ENCODE results near the gene ATG16L2. TPM values are rescaled to one million over a fixed set of nuclear protein-coding genes. Genes with fewer than 3 reads are reported as not detected.

ATG16L2 gene
- total RNA-seq, 1 experiment from 2014 or later, result 17.5 TPM

DNA sequence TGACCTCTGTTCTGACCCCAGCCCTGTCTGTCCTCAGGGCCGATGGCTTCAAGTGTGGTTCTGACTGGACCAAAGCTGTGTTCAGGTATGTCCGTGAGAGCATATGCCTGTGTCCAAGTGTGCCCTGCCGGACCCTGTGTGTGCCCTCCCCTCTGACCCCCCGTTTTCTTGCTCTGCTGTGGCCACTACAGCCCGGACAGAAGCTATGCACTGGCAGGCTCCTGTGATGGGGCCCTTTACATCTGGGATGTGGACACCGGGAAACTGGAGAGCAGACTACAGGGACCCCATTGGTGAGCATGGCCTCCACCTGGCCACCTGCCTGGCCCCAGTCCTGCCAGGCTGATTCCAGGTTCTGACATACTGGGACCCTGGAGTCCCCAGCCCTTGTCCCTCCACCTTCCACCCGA, 14.5 kb downstream of the ATG16L2 start:
- H3K27me3 ChIP-seq (ENCODE audit: insufficient read depth, low read depth), result no peaks in the 10 kb centered on the region
- no peak overlapping the region for H3K4me3 ChIP-seq
- H3K4me2 ChIP-seq, result no peak overlapping the region
- peaks cover 6% of the 10 kb centered on the region; the same call in 1 of the 2 replicates for H3F3A ChIP-seq (ENCODE audit: insufficient read depth, low read depth)
- H3K27ac ChIP-seq, result no peak overlapping the region
- DNase-seq, result no peak
- no peaks in the 10 kb centered on the region for H3K79me2 ChIP-seq (ENCODE audit: low read depth)
- no peaks in the 10 kb centered on the region for H3K9me2 ChIP-seq (ENCODE audit: insufficient read depth)
- TF ChIP-seq, protein P1, sequence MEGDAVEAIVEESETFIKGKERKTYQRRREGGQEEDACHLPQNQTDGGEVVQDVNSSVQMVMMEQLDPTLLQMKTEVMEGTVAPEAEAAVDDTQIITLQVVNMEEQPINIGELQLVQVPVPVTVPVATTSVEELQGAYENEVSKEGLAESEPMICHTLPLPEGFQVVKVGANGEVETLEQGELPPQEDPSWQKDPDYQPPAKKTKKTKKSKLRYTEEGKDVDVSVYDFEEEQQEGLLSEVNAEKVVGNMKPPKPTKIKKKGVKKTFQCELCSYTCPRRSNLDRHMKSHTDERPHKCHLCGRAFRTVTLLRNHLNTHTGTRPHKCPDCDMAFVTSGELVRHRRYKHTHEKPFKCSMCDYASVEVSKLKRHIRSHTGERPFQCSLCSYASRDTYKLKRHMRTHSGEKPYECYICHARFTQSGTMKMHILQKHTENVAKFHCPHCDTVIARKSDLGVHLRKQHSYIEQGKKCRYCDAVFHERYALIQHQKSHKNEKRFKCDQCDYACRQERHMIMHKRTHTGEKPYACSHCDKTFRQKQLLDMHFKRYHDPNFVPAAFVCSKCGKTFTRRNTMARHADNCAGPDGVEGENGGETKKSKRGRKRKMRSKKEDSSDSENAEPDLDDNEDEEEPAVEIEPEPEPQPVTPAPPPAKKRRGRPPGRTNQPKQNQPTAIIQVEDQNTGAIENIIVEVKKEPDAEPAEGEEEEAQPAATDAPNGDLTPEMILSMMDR (conservative IDR thresholded peaks at IDR 0.05), result no peak
- no peak for TF ChIP-seq EZH2 (IDR thresholded peaks at IDR 0.05; ENCODE audit: low read depth)
- BruUV-seq (replicated peaks), result no TSS peak
- POLR2A ChIA-PET (ENCODE audit: unreplicated experiment), result no interaction called here
- intact Hi-C loops (cut with micrococcal nuclease; ENCODE audit: unreplicated experiment), result no loop called here
- no peak overlapping the region for H2AFZ ChIP-seq
- no peaks in the 10 kb centered on the region for H3K9me3 ChIP-seq (ENCODE audit: insufficient read depth, low read depth)
- no peaks in the 10 kb centered on the region for H3K36me3 ChIP-seq (ENCODE audit: low read depth)
- CTCF ChIA-PET, result interaction anchor here (0.6 to 1.8 kb wide), 5 partner anchors 13 to 367 kb away, joined by 3 to 18 read pairs (median 3); no protein-coding TSS in a partner anchor
- H3K4me1 ChIP-seq (replicated peaks; ENCODE audit: insufficient read depth), result 0 out of 2 replicates have a peak, but pooled peaks cover 4% of the 10 kb centered on the region
- no peaks in the 10 kb centered on the region for H4K20me1 ChIP-seq (ENCODE audit: insufficient read depth)

DNA sequence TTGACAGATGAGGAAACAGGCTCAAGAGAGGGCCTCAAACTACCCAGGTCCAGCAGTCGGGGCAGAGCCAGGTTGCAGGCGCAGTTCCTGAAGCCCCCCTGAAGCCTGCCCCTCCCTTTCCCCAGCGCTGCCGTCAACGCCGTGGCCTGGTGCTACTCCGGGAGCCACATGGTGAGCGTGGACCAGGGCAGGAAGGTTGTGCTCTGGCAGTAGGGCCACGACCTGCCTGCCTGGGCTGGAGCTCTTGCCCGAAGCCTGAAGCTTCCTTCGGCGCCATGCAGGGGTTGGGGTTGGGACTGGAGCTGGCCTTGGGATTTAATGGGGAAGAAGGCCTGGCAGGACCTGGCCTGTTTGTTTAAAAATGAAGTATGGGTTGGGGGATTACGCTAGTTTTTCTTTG, 15.0 kb downstream of the ATG16L2 start:
- Histone ChIP-seq H4K20me1 (ENCODE audit: insufficient read depth) (no peaks in the 10 kb centered on the region), H3K4me2 (no peak overlapping the region), H3K9me2 (ENCODE audit: insufficient read depth) (no peaks in the 10 kb centered on the region), H3K27me3 (ENCODE audit: insufficient read depth, low read depth) (no peaks in the 10 kb centered on the region), H3K9me3 (ENCODE audit: insufficient read depth, low read depth) (no peaks in the 10 kb centered on the region), H3K36me3 (ENCODE audit: low read depth) (no peaks in the 10 kb centered on the region), H3K79me2 (ENCODE audit: low read depth) (no peaks in the 10 kb centered on the region), H2AFZ (no peak overlapping the region), H3K4me3 (no peak overlapping the region), H3K4me1 (replicated peaks; ENCODE audit: insufficient read depth) (0 out of 2 replicates have a peak, but pooled peaks cover 4% of the 10 kb centered on the region), H3F3A (ENCODE audit: insufficient read depth, low read depth) (peaks cover 6% of the 10 kb centered on the region; the same call in 1 of the 2 replicates), H3K27ac (no peak overlapping the region)
- CTCF ChIA-PET, result interaction anchor here (0.6 to 1.8 kb wide), 2 partner anchors 104 to 366 kb away, joined by 3 to 18 read pairs; no protein-coding TSS in a partner anchor
- no peak for DNase-seq
- intact Hi-C loops (cut with micrococcal nuclease; ENCODE audit: unreplicated experiment), result no loop called here
- no peak for TF ChIP-seq EZH2 (IDR thresholded peaks at IDR 0.05; ENCODE audit: low read depth)
- no TSS peak for BruUV-seq (replicated peaks)
- POLR2A ChIA-PET (ENCODE audit: unreplicated experiment), result no interaction called here

DNA sequence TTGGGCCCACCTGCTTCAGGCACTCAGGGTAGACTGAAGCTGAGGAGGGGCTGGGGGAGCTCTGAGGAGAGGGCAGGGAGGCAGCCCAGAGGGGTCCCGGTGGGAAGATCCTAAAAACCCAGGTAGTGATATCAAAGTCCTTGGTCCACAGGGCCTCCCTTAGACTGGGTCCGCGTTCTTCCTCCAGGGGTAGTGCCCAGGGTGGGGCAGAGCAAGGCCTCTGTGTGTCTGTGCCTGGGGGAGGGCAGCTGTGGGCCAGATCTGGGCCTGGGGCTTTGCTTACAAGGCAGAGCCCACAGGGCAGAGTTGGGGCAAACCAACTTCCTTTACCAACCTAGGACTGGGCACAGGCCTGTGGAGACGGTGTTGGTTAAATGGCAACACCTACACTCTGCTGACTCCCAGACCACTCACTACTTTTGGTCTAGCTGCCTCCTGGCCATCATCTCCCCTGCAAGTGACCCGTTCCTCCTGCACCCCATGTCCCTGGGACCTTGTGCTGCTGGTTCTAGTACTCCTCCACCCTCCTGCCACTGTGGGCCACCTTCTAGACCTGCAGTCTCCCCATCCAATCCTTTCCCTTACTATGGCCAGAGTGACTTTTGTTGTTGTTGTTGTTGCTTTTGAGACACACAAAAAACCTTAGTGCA, 15.8 kb downstream of the ATG16L2 start:
- intact Hi-C loops (cut with micrococcal nuclease; ENCODE audit: unreplicated experiment), result loop anchor here (5.0 kb wide), 1 partner anchor 557 kb away; no protein-coding TSS in a partner anchor
- POLR2A ChIA-PET (ENCODE audit: unreplicated experiment), result no interaction called here

More for the DNA sequence above, 15.8 kb downstream of the ATG16L2 start:
- peaks cover 6% of the 10 kb centered on the region; the same call in 1 of the 2 replicates for H3F3A ChIP-seq (ENCODE audit: insufficient read depth, low read depth)
- no peaks in the 10 kb centered on the region for H3K9me2 ChIP-seq (ENCODE audit: insufficient read depth)
- BruUV-seq (replicated peaks), result no TSS peak
- no peaks in the 10 kb centered on the region for H3K27me3 ChIP-seq (ENCODE audit: insufficient read depth, low read depth)
- DNase-seq, result no peak
- H3K9me3 ChIP-seq (ENCODE audit: insufficient read depth, low read depth), result no peaks in the 10 kb centered on the region
- TF ChIP-seq, protein P1 (conservative IDR thresholded peaks at IDR 0.05), result no peak
- TF ChIP-seq EZH2 (IDR thresholded peaks at IDR 0.05; ENCODE audit: low read depth), result no peak
- no peak overlapping the region for H2AFZ ChIP-seq
- H4K20me1 ChIP-seq (ENCODE audit: insufficient read depth), result no peaks in the 10 kb centered on the region
- H3K4me3 ChIP-seq, result no peak overlapping the region
- no peaks in the 10 kb centered on the region for H3K79me2 ChIP-seq (ENCODE audit: low read depth)
- no peak overlapping the region for H3K27ac ChIP-seq
- 0 out of 2 replicates have a peak, but pooled peaks cover 4% of the 10 kb centered on the region for H3K4me1 ChIP-seq (replicated peaks; ENCODE audit: insufficient read depth)
- no peak overlapping the region for H3K4me2 ChIP-seq
- CTCF ChIA-PET, result no interaction called here
- H3K36me3 ChIP-seq (ENCODE audit: low read depth), result no peaks in the 10 kb centered on the region
